DND-41 (cell line): Measurements from ENCODE around the gene VARS1.

Source experiments
- EZH2 ChIP-seq: IDR thresholded peaks from 3 replicates; pipeline ENCODE4 v1.6.1; 2012; ENCODE audit warnings: borderline replicate concordance, low read depth, mild to moderate bottlenecking, moderate library complexity, low read length, inconsistent platforms; ENCODE audit not compliant: severe bottlenecking
- TF ChIP-seq, protein P1 (sequence below): IDR thresholded peaks from 2 replicates; pipeline ENCODE4 v1.5.1; 2012; ENCODE audit warnings: borderline replicate concordance, low read length, moderate library complexity, mild to moderate bottlenecking; ENCODE audit not compliant: poor library complexity, severe bottlenecking; ENCODE audit errors: extremely low read depth

GRCh38 chr6:31768363-31769257 is 26.9 kb downstream of the VARS1 start:
- TF ChIP-seq, protein P1, sequence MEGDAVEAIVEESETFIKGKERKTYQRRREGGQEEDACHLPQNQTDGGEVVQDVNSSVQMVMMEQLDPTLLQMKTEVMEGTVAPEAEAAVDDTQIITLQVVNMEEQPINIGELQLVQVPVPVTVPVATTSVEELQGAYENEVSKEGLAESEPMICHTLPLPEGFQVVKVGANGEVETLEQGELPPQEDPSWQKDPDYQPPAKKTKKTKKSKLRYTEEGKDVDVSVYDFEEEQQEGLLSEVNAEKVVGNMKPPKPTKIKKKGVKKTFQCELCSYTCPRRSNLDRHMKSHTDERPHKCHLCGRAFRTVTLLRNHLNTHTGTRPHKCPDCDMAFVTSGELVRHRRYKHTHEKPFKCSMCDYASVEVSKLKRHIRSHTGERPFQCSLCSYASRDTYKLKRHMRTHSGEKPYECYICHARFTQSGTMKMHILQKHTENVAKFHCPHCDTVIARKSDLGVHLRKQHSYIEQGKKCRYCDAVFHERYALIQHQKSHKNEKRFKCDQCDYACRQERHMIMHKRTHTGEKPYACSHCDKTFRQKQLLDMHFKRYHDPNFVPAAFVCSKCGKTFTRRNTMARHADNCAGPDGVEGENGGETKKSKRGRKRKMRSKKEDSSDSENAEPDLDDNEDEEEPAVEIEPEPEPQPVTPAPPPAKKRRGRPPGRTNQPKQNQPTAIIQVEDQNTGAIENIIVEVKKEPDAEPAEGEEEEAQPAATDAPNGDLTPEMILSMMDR = no peak
- TF ChIP-seq EZH2 = no peak
